ENCODE measurements around the gene GSTP1.

DNA sequence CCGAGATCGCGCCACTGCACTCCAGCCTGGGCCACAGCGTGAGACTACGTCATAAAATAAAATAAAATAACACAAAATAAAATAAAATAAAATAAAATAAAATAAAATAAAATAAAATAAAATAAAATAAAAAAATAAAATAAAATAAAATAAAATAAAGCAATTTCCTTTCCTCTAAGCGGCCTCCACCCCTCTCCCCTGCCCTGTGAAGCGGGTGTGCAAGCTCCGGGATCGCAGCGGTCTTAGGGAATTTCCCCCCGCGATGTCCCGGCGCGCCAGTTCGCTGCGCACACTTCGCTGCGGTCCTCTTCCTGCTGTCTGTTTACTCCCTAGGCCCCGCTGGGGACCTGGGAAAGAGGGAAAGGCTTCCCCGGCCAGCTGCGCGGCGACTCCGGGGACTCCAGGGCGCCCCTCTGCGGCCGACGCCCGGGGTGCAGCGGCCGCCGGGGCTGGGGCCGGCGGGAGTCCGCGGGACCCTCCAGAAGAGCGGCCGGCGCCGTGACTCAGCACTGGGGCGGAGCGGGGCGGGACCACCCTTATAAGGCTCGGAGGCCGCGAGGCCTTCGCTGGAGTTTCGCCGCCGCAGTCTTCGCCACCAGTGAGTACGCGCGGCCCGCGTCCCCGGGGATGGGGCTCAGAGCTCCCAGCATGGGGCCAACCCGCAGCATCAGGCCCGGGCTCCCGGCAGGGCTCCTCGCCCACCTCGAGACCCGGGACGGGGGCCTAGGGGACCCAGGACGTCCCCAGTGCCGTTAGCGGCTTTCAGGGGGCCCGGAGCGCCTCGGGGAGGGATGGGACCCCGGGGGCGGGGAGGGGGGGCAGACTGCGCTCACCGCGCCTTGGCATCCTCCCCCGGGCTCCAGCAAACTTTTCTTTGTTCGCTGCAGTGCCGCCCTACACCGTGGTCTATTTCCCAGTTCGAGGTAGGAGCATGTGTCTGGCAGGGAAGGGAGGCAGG is at the start of gene GSTP1:
- TF ChIP-seq, protein P1, sequence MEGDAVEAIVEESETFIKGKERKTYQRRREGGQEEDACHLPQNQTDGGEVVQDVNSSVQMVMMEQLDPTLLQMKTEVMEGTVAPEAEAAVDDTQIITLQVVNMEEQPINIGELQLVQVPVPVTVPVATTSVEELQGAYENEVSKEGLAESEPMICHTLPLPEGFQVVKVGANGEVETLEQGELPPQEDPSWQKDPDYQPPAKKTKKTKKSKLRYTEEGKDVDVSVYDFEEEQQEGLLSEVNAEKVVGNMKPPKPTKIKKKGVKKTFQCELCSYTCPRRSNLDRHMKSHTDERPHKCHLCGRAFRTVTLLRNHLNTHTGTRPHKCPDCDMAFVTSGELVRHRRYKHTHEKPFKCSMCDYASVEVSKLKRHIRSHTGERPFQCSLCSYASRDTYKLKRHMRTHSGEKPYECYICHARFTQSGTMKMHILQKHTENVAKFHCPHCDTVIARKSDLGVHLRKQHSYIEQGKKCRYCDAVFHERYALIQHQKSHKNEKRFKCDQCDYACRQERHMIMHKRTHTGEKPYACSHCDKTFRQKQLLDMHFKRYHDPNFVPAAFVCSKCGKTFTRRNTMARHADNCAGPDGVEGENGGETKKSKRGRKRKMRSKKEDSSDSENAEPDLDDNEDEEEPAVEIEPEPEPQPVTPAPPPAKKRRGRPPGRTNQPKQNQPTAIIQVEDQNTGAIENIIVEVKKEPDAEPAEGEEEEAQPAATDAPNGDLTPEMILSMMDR (IDR thresholded peaks at IDR 0.05): peak; percentile 21 to 88 (median 55)
- TF ChIP-seq POLR2A (IDR thresholded peaks at IDR 0.05): peak; percentile 82 to 87
